KBM-7 (cell line): ENCODE measurements around the gene C10orf53.

Source experiments
- DNase-seq: peaks from one replicate; pipeline ENCODE4 v3.0.0-alpha.2; 2015
- in situ Hi-C: fragments of 300-500 bp; cut with MboI; formaldehyde crosslinking; loops from 2 replicates; pipeline ENCODE4 v1.14.3; 2020; ENCODE audit warnings: low sequenced_read_pairs, low pct_unique_long_range_greater_than_20kb, mixed read lengths

C10orf53 gene

GRCh38 chr10:49746626-49747302 is 67.3 kb downstream of the C10orf53 start:
- DNase-seq, result no peak
- in situ Hi-C loops, result no loop called here
